Kidney epithelial cell (primary cell): ENCODE results near the gene F7. TPM values are rescaled to one million over a fixed set of nuclear protein-coding genes. Genes with fewer than 3 reads are reported as not detected.

ENCODE experiments used
- DNase-seq: peaks from one replicate; pipeline ENCODE4 v3.0.0-alpha.2; 2010; ENCODE audit warnings: low read depth
- H3K27me3 ChIP-seq: 2 replicates; pipeline ENCODE4 v1.6.0; 2011; ENCODE audit warnings: low read length; ENCODE audit not compliant: control insufficient read depth, insufficient read depth
- H3K36me3 ChIP-seq: 2 replicates; pipeline ENCODE4 v1.5.1; 2011; ENCODE audit warnings: low read length; ENCODE audit not compliant: control insufficient read depth, insufficient read depth
- H3K4me3 ChIP-seq: 2 replicates; pipeline ENCODE4 v1.5.1; 2011; ENCODE audit warnings: low read depth, mild to moderate bottlenecking, control low read depth, low read length
- CTCF ChIP-seq: IDR thresholded peaks from 2 replicates; pipeline ENCODE4 v1.5.1; 2011; ENCODE audit warnings: mild to moderate bottlenecking, moderate library complexity, low read length, control low read depth, inconsistent platforms; ENCODE audit not compliant: insufficient read depth, poor library complexity, severe bottlenecking
- total RNA-seq: library from RNA; depleted of rRNA; stranded (reverse); fragments of >200 nt; gene quantifications from 2 replicates; pipeline ENCODE4 v1.2.3, GENCODE V29; 2015

F7 gene
- total RNA-seq, 1 donor from 2014 or later, result 0.38 TPM

GRCh38 chr13:113117335-113117872 is 11.8 kb downstream of the F7 start:
- Histone ChIP-seq H3K4me3 (no peak overlapping the region), H3K27me3 (peaks cover 7% of the 10 kb centered on the region), H3K36me3 (no peaks in the 10 kb centered on the region)
- no peak for DNase-seq
- TF ChIP-seq CTCF, result no peak

GRCh38 chr13:113117911-113118260 is 12.3 kb downstream of the F7 start:
- DNase-seq, result no peak
- TF ChIP-seq CTCF, result no peak
- Histone ChIP-seq H3K4me3 (no peak overlapping the region), H3K27me3 (peaks cover 9% of the 10 kb centered on the region), H3K36me3 (no peaks in the 10 kb centered on the region)

GRCh38 chr13:113118261-113119021 is 12.8 kb downstream of the F7 start:
- no peaks in the 10 kb centered on the region for H3K36me3 ChIP-seq
- peaks cover 11% of the 10 kb centered on the region for H3K27me3 ChIP-seq
- H3K4me3 ChIP-seq, result no peak overlapping the region
- no peak for DNase-seq
- no peak for TF ChIP-seq CTCF

DNA sequence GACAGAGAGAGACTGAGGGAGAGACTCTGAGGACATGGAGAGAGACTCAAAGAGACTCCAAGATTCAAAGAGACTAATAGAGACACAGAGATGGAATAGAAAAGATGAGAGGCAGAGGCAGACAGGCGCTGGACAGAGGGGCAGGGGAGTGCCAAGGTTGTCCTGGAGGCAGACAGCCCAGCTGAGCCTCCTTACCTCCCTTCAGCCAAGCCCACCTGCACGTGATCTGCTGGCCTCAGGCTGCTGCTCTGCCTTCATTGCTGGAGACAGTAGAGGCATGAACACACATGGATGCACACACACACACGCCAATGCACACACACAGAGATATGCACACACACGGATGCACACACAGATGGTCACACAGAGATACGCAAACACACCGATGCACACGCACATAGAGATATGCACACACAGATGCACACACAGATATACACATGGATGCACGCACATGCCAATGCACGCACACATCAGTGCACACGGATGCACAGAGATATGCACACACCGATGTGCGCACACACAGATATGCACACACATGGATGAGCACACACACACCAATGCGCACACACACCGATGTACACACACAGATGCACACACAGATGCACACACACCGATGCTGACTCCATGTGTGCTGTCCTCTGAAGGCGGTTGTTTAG is 13.7 kb downstream of the F7 start:
- no peak for DNase-seq
- no peaks in the 10 kb centered on the region for H3K36me3 ChIP-seq
- H3K4me3 ChIP-seq, result no peak overlapping the region
- TF ChIP-seq CTCF, result no peak
- peaks cover 11% of the 10 kb centered on the region for H3K27me3 ChIP-seq

DNA sequence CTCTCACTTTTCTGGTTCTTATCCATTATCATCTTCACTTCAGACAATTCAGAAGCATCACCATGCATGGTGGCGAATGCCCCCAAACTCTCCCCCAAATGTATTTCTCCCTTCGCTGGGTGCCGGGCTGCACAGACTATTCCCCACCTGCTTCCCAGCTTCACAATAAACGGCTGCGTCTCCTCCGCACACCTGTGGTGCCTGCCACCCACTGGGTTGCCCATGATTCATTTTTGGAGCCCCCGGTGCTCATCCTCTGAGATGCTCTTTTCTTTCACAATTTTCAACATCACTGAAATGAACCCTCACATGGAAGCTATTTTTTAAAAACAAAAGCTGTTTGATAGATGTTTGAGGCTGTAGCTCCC is 14.2 kb downstream of the F7 start:
- Histone ChIP-seq H3K27me3 (peaks cover 11% of the 10 kb centered on the region), H3K4me3 (no peak overlapping the region), H3K36me3 (no peaks in the 10 kb centered on the region)
- no peak for TF ChIP-seq CTCF
- no peak for DNase-seq
